HG03521 (cell line): ENCODE results near the gene ACAN.

ENCODE experiments used
- ATAC-seq: cut with Tn5 transposase; IDR thresholded peaks from one replicate; pipeline ENCODE4 v1.9.1; 2021; ENCODE audit warnings: mild to moderate bottlenecking, moderate library complexity; ENCODE audit not compliant: unreplicated experiment

The ACAN gene

GRCh38 chr15:88803241-88803919 is at the start of gene ACAN:
Gene ACAN, plus strand, starts transcription at chr15:88803436. Its CDS starts 32,771 bp downstream, at chr15:88836207.
- ATAC-seq: no peak

- no peak for ATAC-seq
Measured at GRCh38 chr15:88756521-88756920, 46.7 kb upstream of the ACAN start.

GRCh38 chr15:88756921-88757320 is 46.3 kb upstream of the ACAN start:
- no peak for ATAC-seq

GRCh38 chr15:88759872-88760271 is 43.4 kb upstream of the ACAN start:
- no peak for ATAC-seq

GRCh38 chr15:88764448-88764847 is 38.8 kb upstream of the ACAN start:
- ATAC-seq: no peak

- ATAC-seq: no peak
Measured at GRCh38 chr15:88765212-88765611, 38.0 kb upstream of the ACAN start.

GRCh38 chr15:88769161-88769971 is 33.9 kb upstream of the ACAN start:
- no peak for ATAC-seq

- ATAC-seq: no peak
Measured at GRCh38 chr15:88775776-88776175, 27.5 kb upstream of the ACAN start.

- no peak for ATAC-seq
Measured at GRCh38 chr15:88776646-88777045, 26.6 kb upstream of the ACAN start.

- no peak for ATAC-seq
Measured at GRCh38 chr15:88779944-88780343, 23.3 kb upstream of the ACAN start.

- no peak for ATAC-seq
Measured at GRCh38 chr15:88782465-88782864, 20.8 kb upstream of the ACAN start.

GRCh38 chr15:88785217-88785616 is 18.0 kb upstream of the ACAN start:
- ATAC-seq: no peak

- no peak for ATAC-seq
Measured at GRCh38 chr15:88788036-88788435, 15.2 kb upstream of the ACAN start.

GRCh38 chr15:88788816-88789215 is 14.4 kb upstream of the ACAN start:
- ATAC-seq: no peak

GRCh38 chr15:88790486-88790885 is 12.8 kb upstream of the ACAN start:
- no peak for ATAC-seq

GRCh38 chr15:88791637-88792036 is 11.6 kb upstream of the ACAN start:
- ATAC-seq: no peak

- ATAC-seq: no peak
Measured at GRCh38 chr15:88792342-88793282, 10.6 kb upstream of the ACAN start.

- no peak for ATAC-seq
Measured at GRCh38 chr15:88794001-88794400, 9.2 kb upstream of the ACAN start.

GRCh38 chr15:88797663-88798339 is 5.4 kb upstream of the ACAN start:
- ATAC-seq: no peak

GRCh38 chr15:88799341-88799740 is 3.9 kb upstream of the ACAN start:
- ATAC-seq: no peak

GRCh38 chr15:88800026-88800425 is 3.2 kb upstream of the ACAN start:
- no peak for ATAC-seq
